IMR-90 (cell line): ENCODE data around the gene ARMC5. TPM values are rescaled to one million over a fixed set of nuclear protein-coding genes. Genes with fewer than 3 reads are reported as not detected.

Experiments used
- ATAC-seq: fragments of 200-7000 bp; cut with Tn5 transposase; 2 replicates; pipeline ENCODE4 v1.9.1; 2020; ENCODE audit warnings: low read depth, mild to moderate bottlenecking, moderate library complexity
- BruUV-seq: library from RNA; stranded (reverse); fragments of 400-500 nt; replicated peaks from 2 replicates; lab custom pipeline; 2021; lab: Mats Ljungman, UMichigan
- CTCF ChIA-PET: fragments of 300-600 bp; formaldehyde crosslinking; extraction: SDS; loops from one replicate; lab custom pipeline; 2021; ENCODE audit warnings: antibody characterized with exemption; lab: Yijun Ruan, JAX
- POLR2A ChIA-PET: fragments of 300-600 bp; sonication (Branson Sonifier 250); formaldehyde crosslinking; loops from one replicate; lab custom pipeline; 2022; ENCODE audit warnings: antibody characterized with exemption; ENCODE audit not compliant: unreplicated experiment; lab: Charles Lee
- DNase-seq: peaks from one replicate; pipeline ENCODE4 v3.0.0; 2013
- H2AFZ ChIP-seq: replicated peaks from 2 replicates; pipeline ENCODE3; 2013; ENCODE audit warnings: low read length, mild to moderate bottlenecking; ENCODE audit not compliant: poor library complexity
- H2AK5ac ChIP-seq: 2 replicates; pipeline ENCODE4 v1.6.1; 2013; ENCODE audit warnings: low read depth, low read length, inconsistent platforms
- H2AK9ac ChIP-seq: replicated peaks from 2 replicates; pipeline ENCODE3; 2013; ENCODE audit warnings: mild to moderate bottlenecking, low read depth, low read length, moderate library complexity; ENCODE audit not compliant: poor library complexity
- H2BK120ac ChIP-seq: 2 replicates; pipeline ENCODE4 v1.6.1; 2013; ENCODE audit warnings: low read depth, low read length, inconsistent platforms
- H2BK15ac ChIP-seq: 3 replicates; pipeline ENCODE4 v1.6.1; 2013; ENCODE audit warnings: low read depth, low read length, inconsistent platforms
- H2BK20ac ChIP-seq: 2 replicates; pipeline ENCODE4 v1.6.1; 2013; ENCODE audit warnings: low read depth, mild to moderate bottlenecking, inconsistent platforms, low read length, moderate library complexity
- H2BK5ac ChIP-seq: 2 replicates; pipeline ENCODE4 v1.6.1; 2013; ENCODE audit warnings: mild to moderate bottlenecking, low read depth, low read length, inconsistent platforms; ENCODE audit not compliant: poor library complexity, severe bottlenecking
- H3K14ac ChIP-seq: replicated peaks from 2 replicates; pipeline ENCODE4 v1.6.1; 2013; ENCODE audit warnings: low read depth, low read length, inconsistent platforms
- H3K18ac ChIP-seq: 2 replicates; pipeline ENCODE4 v1.6.1; 2013; ENCODE audit warnings: low read depth, low read length, control low read depth
- H3K23ac ChIP-seq: 2 replicates; pipeline ENCODE4 v1.6.1; 2013; ENCODE audit warnings: low read depth, low read length, inconsistent platforms
- H3K27ac ChIP-seq: 2 replicates; pipeline ENCODE4 v1.5.1; 2013; ENCODE audit warnings: mild to moderate bottlenecking, control low read depth, low read length; ENCODE audit not compliant: insufficient read depth
- H3K27me3 ChIP-seq: 2 replicates; pipeline ENCODE4 v1.6.1; 2013; ENCODE audit warnings: low read length; ENCODE audit not compliant: control insufficient read depth, insufficient read depth
- H3K36me3 ChIP-seq: 2 replicates; pipeline ENCODE4 v1.6.1; 2013; ENCODE audit warnings: low read length, mixed read lengths; ENCODE audit not compliant: control insufficient read depth, insufficient read depth
- H3K4ac ChIP-seq: 2 replicates; pipeline ENCODE4 v1.6.1; 2013; ENCODE audit warnings: low read depth, low read length, inconsistent platforms
- H3K4me1 ChIP-seq: 2 replicates; pipeline ENCODE4 v1.6.1; 2013; ENCODE audit warnings: low read length, mixed read lengths; ENCODE audit not compliant: control insufficient read depth, insufficient read depth
- H3K4me2 ChIP-seq: 2 replicates; pipeline ENCODE4 v1.6.1; 2013; ENCODE audit warnings: low read depth, mild to moderate bottlenecking, control low read depth, low read length, moderate library complexity
- H3K4me3 ChIP-seq: 2 replicates; pipeline ENCODE4 v1.5.1; 2013; ENCODE audit warnings: low read depth, mild to moderate bottlenecking, control low read depth, low read length, moderate library complexity; ENCODE audit not compliant: insufficient read depth
- H3K56ac ChIP-seq: 2 replicates; pipeline ENCODE4 v1.6.1; 2013; ENCODE audit warnings: low read length, inconsistent platforms; ENCODE audit not compliant: insufficient read depth; ENCODE audit errors: extremely low read depth
- H3K79me1 ChIP-seq, 2 experiments: 2 replicates each; pipeline ENCODE4 v1.6.1; 2013; ENCODE audit warnings: low read length in 2 of 2, inconsistent platforms in 1 of 2, low read depth in 1 of 2
- H3K9ac ChIP-seq: 2 replicates; pipeline ENCODE4 v1.6.1; 2013; ENCODE audit warnings: low read depth, low read length, control low read depth
- H3K9me1 ChIP-seq: 2 replicates; pipeline ENCODE4 v1.6.1; 2013; ENCODE audit warnings: low read length, inconsistent platforms; ENCODE audit not compliant: insufficient read depth
- H3K9me3 ChIP-seq: 2 replicates; pipeline ENCODE4 v1.6.1; 2013; ENCODE audit warnings: low read length; ENCODE audit not compliant: control insufficient read depth, insufficient read depth
- H4K20me1 ChIP-seq: 2 replicates; pipeline ENCODE4 v1.6.1; 2013; ENCODE audit warnings: low read length, inconsistent platforms; ENCODE audit not compliant: insufficient read depth
- H4K5ac ChIP-seq: 2 replicates; pipeline ENCODE4 v1.6.1; 2013; ENCODE audit warnings: mild to moderate bottlenecking, low read depth, low read length, control low read depth
- H4K8ac ChIP-seq, 2 experiments: 2 replicates each; pipeline ENCODE4 v1.6.1; 2013; ENCODE audit warnings: low read depth in 2 of 2, low read length in 2 of 2, control low read depth in 1 of 2, inconsistent platforms in 1 of 2
- H4K91ac ChIP-seq: 2 replicates; pipeline ENCODE4 v1.6.1; 2013; ENCODE audit warnings: low read depth, low read length, inconsistent platforms; ENCODE audit not compliant: insufficient read depth
- BHLHE40 ChIP-seq: fragments of 150-350 bp; IDR thresholded peaks from 2 replicates; pipeline ENCODE4 v1.6.1; 2016; ENCODE audit warnings: mild to moderate bottlenecking, low read depth, low read length
- USF2 ChIP-seq: fragments of 150-350 bp; IDR thresholded peaks from 2 replicates; pipeline ENCODE4 v1.6.1; 2017; ENCODE audit warnings: mild to moderate bottlenecking, antibody characterized with exemption, low read length, low read depth
- WGBS, 2 experiments: methylation state at CpG; one replicate each; pipeline versions ENCODE4 v1.1.5 to v1.1.7; 2013; ENCODE audit warnings: missing lambda C conversion rate in 2 of 2; ENCODE audit not compliant: insufficient read length in 1 of 2; ENCODE audit errors: extremely low coverage in 2 of 2; 5-methylcytosine and 5-hydroxymethylcytosine counted together
- dilution Hi-C: fragments of 300-500 bp; cut with HindIII; formaldehyde crosslinking; loops from one replicate; pipeline ENCODE4 v1.14.3; 2018; ENCODE audit warnings: low sequenced_read_pairs; ENCODE audit not compliant: unreplicated experiment
- in situ Hi-C: fragments of 300-500 bp; cut with MboI; formaldehyde crosslinking; loops from 3 replicates; pipeline ENCODE4 v1.14.3; 2019; ENCODE audit warnings: low sequenced_read_pairs, inconsistent platforms, mixed read lengths
- intact Hi-C: fragments of 100-400 bp; cut with micrococcal nuclease; formaldehyde crosslinking; loops from 2 replicates; pipeline ENCODE4 v1.10.0; 2022
- polyA plus RNA-seq, 3 experiments: library from polyadenylated mRNA; depleted of rRNA; stranded (reverse); fragments of >200 nt; gene quantifications; 2 replicates each; pipeline ENCODE4 v1.2.3, GENCODE V29; 2012; ENCODE audit warnings: low replicate concordance in 1 of 3
- total RNA-seq: library from RNA; depleted of rRNA; stranded (reverse); fragments of >200 nt; gene quantifications from 2 replicates; pipeline ENCODE4 v1.2.3, GENCODE V29; 2012

ARMC5 gene
- total and polyA plus RNA-seq, 2 of the 4 experiments (the other 2 are of a cell fraction) = 2.3 to 7.5 TPM

- DNase-seq = no peak
- Histone ChIP-seq H3K27me3 (peaks cover 24% of the 10 kb centered on the region), H3K4me3 (no peak overlapping the region), H4K20me1 (no peaks in the 10 kb centered on the region), H2AFZ (no peak overlapping the region), H2BK120ac (no peak overlapping the region), H3K9me1 (no peaks in the 10 kb centered on the region), H2BK20ac (no peak overlapping the region), H3K18ac (no peak overlapping the region), H3K56ac (no peak overlapping the region), H3K9ac (no peak overlapping the region), H3K4me2 (no peak overlapping the region), H2BK15ac (no peak overlapping the region), H3K27ac (no peak overlapping the region), H3K36me3 (no peaks in the 10 kb centered on the region), H3K23ac (no peak overlapping the region), H3K4me1 (no peaks in the 10 kb centered on the region), H4K91ac (no peak overlapping the region), H4K8ac (no peak overlapping the region), H2AK5ac (no peak overlapping the region), H2AK9ac (no peak overlapping the region), H4K5ac (no peak overlapping the region), H2BK5ac (no peak overlapping the region), H3K79me1 (no peaks in the 10 kb centered on the region), H3K9me3 (no peaks in the 10 kb centered on the region; the same call in 1 of the 2 replicates), H3K4ac (no peak overlapping the region), H3K14ac (no peak overlapping the region)
- TF ChIP-seq BHLHE40 = no peak
- TF ChIP-seq USF2 = no peak
- no TSS peak for BruUV-seq
- CTCF ChIA-PET = interaction anchor here (1.0 kb wide), 1 partner anchor 22 kb away, joined by 3 read pairs; no protein-coding TSS in a partner anchor
- POLR2A ChIA-PET = no interaction called here
- dilution Hi-C loops (no loop called here), in situ Hi-C loops (no loop called here), intact Hi-C loops (no loop called here)
- WGBS, 2 experiments = 7% methylated on average over 2 of the region's 5 CpGs; no CpG with 5 or more reads in 1 of the 2 experiments
- ATAC-seq = no peak
Observed at GRCh38 chr16:31430380-31431052, 28.8 kb upstream of the ARMC5 start.
